ENCODE measurements around the gene CFAP90.

The CFAP90 gene

DNA sequence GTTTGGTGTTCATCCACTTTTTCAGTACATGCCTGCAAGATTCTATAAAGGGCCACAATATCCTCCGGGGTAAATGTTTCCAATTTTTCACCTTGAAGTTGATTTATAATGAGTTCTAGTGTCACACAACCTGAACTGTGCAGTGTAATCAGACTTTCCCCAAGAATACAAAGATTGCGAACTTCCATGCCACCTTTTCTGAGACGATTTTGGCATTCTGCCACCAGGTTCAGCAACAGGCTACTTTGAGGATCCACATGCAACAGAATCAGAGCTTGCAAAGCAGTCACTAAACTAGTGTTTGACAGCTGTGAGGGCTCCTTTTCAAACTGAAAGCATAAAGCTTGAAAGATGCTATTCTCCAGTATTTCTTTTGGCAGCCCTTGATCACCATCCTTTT lies 16.3 kb upstream of the CFAP90 start:
- no peak for DNase-seq

DNA sequence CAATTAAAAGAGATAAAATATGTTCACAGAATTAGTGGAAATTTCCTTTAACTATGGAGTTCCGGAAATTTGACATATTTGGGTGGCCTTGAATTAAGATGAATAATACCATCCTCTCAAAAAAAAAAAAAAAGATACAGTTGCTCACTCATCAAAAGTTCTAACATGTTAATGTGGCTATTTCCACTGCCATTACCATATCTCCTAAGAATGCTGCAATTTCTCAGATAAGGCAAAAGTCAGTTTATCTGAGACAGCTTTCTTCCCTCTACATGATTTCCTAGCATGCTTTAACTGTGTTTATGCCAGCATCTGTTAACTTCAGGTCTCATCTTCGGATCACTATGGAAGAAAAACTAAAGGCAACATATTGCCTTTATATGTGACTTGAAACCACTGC lies 15.3 kb upstream of the CFAP90 start:
- DNase-seq: no peak

DNA sequence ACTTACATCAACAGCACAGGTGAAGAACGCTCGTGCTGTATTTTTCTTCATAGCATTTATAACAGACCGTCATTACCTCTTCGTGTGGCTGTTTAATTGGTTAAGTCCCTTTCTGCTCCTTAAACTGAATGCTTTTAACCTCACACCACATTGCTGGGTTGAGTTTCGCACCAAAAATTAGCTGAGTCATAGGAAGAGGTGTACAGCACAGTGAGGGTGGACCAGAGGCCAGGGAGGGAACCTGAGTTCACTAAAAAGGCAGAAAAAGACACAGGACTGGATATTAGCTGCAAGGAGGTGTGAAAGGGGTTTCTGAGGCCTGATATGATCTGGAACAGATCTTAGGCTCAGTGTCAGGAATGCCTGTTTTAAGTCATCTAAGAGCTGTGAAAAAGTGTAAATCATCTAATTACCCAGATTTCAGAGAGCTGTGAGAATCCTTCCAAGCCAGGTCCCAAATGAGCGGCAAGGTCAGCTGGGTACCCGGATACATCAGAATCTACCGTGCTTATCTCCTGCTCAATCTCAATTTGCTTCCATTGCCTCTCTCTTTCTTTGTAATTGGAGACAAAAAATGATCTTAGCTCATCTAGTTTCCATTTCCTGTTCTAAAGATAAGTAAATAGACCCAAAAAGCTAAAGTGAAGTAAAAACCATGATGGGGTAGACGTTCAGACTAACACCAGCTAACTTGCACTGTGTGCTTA lies 7.1 kb upstream of the CFAP90 start:
- no peak for DNase-seq

DNA sequence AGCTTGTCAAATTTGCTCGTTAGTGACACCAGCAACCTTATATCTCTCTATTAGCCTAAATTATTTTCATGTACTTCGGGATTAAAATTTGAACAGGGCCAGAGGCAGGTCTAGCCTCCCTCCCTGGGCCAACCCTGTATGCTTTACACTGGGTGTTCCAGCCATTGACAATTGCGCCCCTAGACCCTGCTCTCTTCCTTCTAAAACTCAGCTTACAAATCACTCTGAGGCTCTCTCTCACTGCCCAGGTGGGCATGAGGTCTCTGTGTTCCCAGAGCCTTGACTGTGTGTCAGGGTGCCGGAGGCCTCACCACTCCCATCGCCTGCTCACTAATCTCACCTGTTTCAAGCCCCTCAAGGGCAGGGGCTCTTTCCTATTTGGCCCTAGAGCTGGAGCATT lies 6.4 kb upstream of the CFAP90 start:
- no peak for DNase-seq

- peak in 1 of 2 donors; percentile 56 for DNase-seq
Measured at GRCh38 chr5:7856855-7857254, 5.9 kb upstream of the CFAP90 start.

- no peak for DNase-seq
Measured at GRCh38 chr5:7855611-7856010, 4.7 kb upstream of the CFAP90 start.

- no peak for DNase-seq
Measured at GRCh38 chr5:7852988-7853387, 2.1 kb upstream of the CFAP90 start.

- DNase-seq: no peak
Measured at GRCh38 chr5:7852542-7852941, 1.6 kb upstream of the CFAP90 start.

GRCh38 chr5:7851617-7852289 lies 820 bp upstream of the CFAP90 start:
- no peak for DNase-seq

DNA sequence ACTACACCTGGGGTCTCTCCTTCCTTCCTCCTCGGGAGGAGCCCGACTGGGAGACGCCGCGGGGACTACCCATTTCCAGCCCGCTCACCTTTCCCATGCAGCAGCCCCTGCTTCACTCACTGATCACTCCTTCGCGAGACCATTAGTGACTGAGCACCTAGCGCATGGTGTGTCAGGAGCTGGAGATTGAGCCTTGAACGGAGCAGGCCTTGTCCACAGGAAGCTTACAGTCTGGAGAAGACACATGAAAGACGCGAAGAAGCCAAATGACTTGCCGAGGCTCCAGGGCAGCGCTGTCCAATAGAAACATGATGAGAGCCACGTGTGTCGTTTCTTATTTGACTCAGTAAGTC lies 283 bp upstream of the CFAP90 start:
- no peak for DNase-seq

DNA sequence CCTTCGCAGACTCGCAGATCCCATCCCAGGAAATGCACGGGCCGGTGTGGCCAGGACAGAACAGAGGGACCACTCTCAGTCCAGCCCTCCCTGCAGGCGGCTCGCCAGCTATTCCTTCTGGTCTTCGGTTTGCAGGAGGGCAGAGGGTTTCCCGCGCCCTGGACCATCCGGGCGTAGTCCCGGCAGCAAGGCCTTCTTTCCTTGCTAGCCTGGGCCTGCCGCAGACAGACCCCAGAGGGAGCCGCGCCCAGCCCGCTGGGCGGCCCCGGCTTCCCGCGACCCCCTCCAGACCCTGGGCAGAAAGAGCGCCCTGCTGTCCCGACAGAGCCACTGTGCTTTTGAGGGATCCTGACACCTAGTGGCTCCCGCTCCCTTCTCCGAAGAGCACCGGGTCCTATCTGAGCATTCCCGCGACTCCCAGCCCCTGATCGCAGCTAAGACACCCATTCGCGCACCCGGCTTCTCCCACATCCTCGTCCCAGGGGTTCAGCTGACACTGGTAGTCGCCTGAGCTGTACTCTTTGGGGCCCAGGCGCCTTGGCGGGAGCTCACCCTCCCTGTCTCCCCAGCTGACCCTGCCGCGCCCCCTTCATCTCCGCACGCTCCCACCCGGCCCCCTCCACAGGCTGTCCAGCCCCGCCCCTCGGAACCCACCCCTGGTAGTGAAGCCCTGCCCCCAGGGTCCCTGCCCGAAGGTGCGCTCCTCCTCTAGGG lies 1.1 kb downstream of the CFAP90 start:
- no peak for DNase-seq

GRCh38 chr5:7848296-7848695 lies 2.6 kb downstream of the CFAP90 start:
- DNase-seq: no peak

- DNase-seq: no peak
Measured at GRCh38 chr5:7846327-7846726, 4.6 kb downstream of the CFAP90 start.

- DNase-seq: no peak
Measured at GRCh38 chr5:7845557-7845956, 5.4 kb downstream of the CFAP90 start.

DNA sequence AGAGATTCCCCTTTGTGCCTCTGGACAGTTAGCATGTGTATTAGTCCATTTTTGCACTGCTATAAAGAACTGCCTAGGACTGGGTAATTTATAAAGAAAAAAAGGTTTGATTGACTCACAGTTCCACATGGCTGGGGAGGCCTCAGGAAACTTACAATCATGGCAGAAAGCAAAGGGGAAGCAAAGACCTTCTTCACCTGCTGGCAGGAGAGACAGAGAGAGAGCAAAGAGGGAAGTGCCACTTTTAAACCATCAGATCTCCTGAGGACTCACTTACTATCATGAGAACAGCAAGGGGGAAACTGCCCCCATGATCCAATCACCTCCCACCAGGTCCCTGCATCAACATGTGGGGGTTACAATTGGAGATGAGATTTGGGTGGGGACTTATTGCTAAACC lies 6.0 kb downstream of the CFAP90 start:
- DNase-seq: no peak

GRCh38 chr5:7842531-7842930 lies 8.4 kb downstream of the CFAP90 start:
- no peak for DNase-seq

DNA sequence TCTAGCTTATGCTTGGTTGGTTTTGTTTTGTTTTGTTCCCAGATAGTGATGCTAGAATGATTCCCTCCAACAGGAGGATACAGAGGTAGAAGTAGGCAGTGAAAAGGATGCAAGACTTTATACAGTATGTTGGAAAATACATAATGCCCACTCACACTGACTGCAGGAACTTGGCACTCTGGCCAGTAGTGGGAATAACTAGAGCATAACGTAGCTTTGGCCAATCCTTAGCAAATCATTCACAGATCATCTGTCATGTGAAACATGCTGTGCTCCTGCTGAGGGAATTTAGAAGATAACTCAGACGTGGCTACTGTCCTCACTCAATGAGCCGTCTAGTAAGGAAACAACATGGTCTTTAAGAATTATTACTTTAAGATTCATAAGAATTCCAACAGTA lies 13.5 kb downstream of the CFAP90 start:
- no peak for DNase-seq

DNA sequence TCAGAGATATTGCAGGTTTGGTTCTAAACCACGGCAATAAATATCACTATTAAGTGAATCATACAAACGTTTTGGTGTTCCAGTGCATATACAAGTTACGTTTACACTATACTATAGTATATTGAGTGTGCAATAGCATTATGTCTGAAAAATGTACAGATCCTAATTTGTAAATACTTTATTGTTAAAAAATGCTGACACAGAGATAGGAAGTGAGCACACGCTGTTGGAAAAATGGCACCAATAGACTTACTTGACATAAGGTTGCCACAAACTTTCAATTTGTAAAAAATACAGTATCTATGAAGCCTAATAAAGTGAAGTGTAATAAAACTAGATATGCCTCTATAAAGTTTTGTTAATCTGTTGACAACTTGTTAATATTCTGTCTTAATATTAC lies 16.0 kb downstream of the CFAP90 start:
- DNase-seq: no peak

GRCh38 chr5:7828269-7828668 lies 22.7 kb downstream of the CFAP90 start:
- no peak for DNase-seq

DNA sequence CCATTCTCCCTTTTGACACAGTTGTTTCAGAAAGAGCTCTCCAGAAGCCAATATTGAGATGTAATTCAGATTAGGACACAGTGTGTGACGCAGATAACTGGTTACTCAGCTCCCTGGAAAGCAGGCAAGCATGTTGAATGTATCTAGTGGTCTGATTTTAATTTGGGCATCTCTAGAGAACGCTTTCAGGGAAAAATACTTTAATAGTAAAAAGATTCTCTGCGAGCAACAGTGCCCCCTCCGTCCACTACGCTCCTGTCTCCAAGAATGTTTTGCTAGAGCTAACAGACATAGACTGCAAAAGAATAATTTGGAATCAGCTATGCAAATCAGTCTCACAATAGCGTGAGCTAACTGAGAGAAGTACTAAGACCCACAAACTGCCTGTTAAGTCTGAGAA lies 23.3 kb downstream of the CFAP90 start:
- no peak for DNase-seq

DNA sequence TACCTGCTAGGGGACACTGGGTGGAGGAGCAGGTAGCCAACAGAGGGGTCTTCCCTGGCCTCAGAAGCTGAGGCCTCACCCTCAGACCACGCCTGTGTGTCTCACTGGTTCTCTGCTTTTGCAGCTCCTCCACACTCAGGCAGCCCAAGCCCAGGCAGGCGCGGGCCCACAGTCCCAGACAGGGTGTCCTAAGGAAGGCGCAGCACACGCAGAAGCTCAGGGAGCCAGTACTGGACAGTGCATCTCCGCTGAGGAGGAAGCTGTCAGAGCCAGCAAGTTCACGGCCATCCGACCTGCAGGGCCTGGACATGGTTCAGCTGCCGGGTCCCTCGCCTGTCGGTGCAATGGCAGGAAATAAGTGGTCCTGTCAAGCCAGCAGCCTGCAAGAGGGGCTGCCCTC lies 25.3 kb downstream of the CFAP90 start:
- no peak for DNase-seq

- no peak for DNase-seq
Measured at GRCh38 chr5:7824995-7825394, 25.9 kb downstream of the CFAP90 start.

- no peak for DNase-seq
Measured at GRCh38 chr5:7823594-7823993, 27.3 kb downstream of the CFAP90 start.

DNA sequence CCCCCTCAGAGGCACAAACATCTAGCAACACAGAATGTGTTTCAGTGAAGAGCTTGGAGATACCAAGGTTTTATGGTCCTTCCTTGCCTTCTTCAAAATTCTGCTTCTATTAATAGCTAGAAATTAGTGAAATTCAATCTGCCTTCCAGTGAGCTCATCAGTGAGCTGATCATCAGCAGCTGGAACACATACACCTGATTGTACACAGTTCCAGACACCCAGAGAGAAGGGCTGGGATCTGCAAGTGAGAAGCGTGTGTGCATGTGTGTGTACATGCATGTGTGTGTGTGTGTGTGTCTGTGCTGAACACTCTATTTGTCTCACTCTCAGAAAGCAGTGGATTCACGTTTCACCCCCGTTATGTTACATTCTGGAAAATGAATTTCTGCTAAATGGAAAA lies 28.5 kb downstream of the CFAP90 start:
- no peak for DNase-seq

- DNase-seq: no peak
Measured at GRCh38 chr5:7816535-7816901, 34.4 kb downstream of the CFAP90 start.

All from CD4-positive, alpha-beta T cell treated with Interleukin-1 beta for 1 hour (primary cell).